ENCODE measurements around the gene MED31.
"Not testable (repeated sequence)": the region's sequence is repeated elsewhere in the genome, so short reads cannot be mapped to it uniquely, and the experiment has no call there.

MED31 gene

DNA sequence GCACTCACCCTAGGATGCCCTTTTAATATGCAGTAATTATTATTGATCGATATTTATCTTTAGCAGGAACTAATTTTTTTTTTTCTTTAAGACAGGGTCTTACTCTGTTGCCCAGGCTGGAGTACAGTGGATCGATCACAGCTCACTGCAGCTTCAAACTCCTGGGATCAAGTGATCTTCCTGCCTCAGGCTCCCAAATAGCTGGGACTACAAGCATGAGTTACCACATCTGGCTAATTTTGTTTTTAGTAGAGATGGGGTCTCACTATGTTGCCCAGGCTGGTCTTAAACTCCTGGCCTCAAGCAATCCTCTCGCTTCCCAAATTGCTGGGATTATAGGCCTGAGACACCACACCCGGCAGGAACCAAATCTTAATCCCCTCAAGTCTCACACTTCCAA lies 40.2 kb downstream of the MED31 start:
- no peak for DNase-seq

DNA sequence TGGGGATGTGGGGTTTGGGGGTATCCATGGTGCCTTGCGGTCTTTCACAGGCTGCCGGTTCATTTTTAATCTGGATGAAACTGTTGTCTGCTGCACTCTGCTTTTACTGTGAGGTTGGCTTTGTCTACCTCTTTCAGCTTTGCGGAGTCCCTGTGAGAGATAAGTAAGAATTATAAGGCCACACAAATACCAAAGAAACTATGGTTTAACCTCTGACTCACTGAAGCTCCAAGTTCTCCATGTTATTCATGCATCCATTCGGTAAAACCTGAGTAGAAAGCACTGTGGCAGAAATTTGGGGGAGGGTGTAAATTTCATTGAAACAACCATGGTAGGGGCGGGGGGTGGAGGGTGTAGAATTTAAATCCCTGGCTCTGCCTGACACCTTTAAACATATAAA lies 41.4 kb downstream of the MED31 start:
- no peak for DNase-seq

DNA sequence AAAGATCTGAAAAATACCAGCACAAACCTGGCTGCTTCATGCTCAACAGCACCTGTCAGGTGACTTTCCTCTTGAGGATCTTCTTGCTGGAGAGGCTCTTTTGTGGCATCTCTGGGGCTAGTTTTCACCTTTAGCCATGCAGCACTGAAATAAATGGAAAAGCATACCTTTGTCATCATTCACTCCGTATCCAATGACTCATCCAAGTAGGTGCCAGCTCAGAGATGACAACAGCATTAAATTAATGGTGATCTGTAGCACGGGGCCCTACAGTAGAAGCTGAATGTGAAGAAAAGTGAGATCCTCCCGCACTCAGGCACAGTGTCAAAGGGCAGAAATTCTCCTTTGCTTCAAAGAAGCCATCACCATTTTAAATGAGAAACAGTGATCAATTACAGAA lies 43.1 kb downstream of the MED31 start:
- no peak for DNase-seq

DNA sequence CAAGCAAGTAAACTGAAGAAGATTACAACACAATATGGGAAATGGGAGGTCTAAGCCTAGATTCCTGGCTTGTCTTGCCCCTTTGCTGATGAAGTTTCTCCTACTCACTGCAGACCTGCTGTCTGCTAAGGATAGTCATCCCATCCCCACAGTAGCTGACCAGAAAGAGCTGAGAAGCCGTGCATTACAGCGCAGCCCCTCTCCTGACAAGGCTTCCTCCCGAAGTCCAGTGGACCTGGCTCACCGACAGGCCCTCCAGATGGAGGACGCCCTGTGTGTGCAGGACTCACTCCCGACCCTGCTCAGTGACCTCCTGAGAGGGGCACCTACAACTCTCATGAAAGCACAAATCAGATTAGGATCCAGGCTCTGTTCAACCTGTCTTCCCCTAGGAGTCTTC lies 46.3 kb downstream of the MED31 start:
- DNase-seq, result no peak

DNA sequence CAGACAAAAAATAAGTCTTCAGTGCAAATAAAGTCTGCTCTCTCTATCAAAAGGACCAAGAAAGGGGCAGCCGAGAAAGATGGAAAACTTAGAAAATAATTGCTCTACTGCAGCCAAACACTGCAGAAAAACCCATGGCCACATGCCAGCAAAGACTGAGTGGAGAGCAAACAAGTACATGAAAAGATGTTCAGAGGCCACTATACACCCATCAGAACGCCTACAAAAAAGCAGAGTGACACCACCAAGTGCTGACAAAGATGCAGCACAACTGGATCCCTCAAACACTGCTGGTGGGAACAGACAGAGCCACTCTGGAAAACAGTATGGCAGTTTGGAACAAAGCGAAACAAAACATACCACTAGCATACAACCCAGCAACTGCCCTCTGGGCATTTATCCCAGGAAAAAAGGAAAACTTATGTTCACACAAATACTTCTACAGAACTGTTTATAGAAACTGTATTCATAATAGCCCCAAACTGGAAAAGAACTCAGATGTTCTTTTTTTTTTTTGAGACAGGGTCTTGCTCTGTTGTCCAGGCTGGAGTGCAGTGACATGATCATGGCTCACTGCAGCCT lies 47.6 kb downstream of the MED31 start:
- no peak for DNase-seq

DNA sequence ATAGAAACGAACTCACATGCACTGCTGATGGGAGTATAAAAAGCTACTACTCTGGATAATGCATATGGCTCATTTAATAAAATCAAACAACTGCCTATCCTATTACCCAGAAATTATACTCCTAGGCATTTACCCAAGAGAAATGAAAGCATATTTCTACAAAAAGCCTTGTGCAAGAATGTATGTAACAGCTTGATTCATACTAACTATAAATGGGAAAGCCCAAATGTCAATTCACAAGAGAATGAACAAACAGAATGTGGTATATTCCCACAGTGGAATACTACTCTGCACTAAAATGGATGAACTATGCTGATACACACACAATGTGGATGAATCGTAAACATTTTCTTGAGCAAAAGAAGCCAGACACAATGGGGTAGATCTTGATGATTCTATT lies 49.3 kb downstream of the MED31 start:
- no peak for DNase-seq

DNA sequence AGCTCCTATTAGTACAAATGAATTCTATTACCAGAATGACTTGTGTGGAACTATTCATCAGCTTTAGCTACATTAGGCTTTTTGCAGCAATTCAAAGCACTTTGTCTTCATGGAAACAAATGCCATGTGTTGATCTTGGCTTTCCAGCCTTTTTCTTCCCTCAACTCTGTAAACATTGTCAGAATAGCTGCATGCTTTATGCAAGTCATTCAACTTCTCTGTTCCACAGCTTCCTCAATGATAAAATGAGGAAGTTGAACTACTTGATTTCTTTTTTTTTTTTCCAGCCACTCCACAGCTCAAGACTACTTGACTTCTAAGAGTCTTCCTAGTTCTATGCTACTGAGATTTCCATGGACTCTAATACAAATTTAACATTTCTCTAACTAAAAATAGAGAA lies 52.0 kb downstream of the MED31 start:
- no peak for DNase-seq

DNA sequence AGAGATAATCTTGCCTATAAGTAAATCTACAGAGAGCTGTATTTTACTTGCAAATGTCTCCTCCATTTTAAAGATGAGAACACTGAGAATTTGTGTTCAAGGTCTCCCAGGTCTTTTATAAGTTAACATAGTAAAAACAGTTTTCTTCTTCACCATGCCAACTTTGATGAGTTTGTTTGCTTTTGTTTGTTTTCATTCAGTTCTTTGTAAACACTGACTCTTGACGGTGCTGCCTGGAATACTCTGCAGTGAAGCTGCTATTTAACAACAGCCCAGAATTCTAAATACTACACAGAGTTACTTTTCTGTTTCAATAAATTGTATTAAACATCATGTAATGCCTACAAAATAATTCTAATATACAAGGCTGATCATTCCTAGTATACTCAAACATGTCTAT lies 53.7 kb downstream of the MED31 start:
- no peak for DNase-seq

DNA sequence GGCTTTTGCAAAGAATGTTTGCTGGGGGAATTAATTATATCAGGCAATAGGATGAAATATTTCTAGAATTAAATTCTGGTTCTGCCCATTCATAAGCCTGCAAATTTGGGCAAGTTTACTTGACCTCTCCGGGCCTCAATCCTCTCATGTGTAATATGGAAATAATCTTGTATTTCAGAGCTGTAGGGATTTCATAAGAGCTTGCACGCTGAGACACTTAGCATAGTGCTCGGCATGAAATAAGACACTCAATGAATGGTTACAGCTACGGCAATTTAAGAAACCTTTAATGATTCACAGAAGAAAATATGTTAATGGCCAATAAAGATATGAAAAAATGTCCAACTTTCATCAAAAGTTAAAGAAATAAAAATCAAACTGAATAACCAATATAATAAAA lies 54.5 kb downstream of the MED31 start:
- no peak for DNase-seq

DNA sequence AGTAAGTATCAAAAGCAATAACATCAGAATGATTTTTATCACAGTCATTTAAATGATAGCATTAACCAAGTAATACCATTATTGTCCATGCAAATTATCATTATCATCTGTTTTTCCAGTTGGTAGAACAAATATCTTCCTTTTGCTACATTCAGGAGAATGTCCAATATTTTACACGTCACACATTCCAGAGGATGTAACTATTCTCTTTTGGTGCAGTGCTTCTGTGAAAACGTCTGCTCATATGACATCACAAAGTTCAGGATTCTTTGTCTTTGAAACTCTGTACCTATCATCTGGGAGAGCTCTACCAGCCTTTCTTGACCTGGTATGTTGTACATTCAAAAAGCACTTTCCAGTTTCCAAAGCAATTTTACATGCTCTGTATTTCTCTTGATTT lies 54.9 kb downstream of the MED31 start:
- DNase-seq, result no peak

DNA sequence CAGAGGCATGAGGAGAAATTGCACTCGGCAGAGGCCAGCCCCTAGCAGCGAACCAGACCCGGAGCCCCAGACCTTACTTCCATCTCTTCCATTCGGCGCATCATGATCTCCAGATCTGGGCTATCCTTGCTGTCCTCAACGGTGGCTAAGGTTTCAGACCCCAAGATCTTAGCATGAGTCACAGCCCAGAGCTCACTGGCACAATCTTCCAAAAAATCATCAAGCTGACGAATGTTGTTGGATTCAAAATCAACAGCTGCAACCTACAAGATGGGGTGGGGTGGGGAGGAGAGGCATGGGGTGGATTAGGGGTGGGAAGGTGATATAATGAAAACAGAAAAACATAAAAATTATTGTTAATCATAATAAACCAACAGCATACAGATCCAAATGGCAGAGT lies 55.3 kb downstream of the MED31 start:
- DNase-seq, result no peak

DNA sequence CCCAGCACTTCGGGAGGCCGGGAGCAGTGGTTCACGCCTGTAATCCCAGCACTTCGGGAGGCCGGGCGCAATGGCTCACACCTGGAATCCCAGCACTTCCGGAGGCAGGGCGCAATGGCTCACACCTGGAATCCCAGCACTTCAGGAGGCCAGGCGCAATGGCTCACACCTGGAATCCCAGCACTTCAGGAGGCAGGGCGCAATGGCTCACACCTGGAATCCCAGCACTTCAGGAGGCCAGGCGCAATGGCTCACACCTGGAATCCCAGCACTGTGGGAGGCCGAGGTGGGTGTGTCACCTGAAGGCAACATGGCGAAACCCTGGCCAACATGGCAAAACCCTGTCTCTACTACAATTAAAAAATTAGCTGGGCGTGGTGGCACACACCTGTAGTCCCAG lies 58.0 kb downstream of the MED31 start:
- DNase-seq, result not testable (repeated sequence)

Measured in stimulated activated CD8-positive, alpha-beta memory T cell treated with anti-CD3 and anti-CD28 coated beads, Interleukin-4, amount 100 ng/mL, for 48 hours (primary cell).